ENCODE measurements around the gene LRMDA. TPM values are rescaled to one million over a fixed set of nuclear protein-coding genes. Genes with fewer than 3 reads are reported as not detected.

LRMDA gene
- total and polyA plus RNA-seq, 10 of the 15 experiments (the other 5 are each of a cell fraction or from before 2014, with no cell fraction given) = 0.07 to 0.54 (median 0.29) TPM; not detected in 4

- Histone ChIP-seq H3K9me3 (replicated peaks; ENCODE audit: control insufficient read depth, insufficient read depth, low read length) (no peaks in the 10 kb centered on the region), H4K20me1 (ENCODE audit: control insufficient read depth, insufficient read depth) (no peaks in the 10 kb centered on the region), H3K4me1 (ENCODE audit: control insufficient read depth, insufficient read depth, low read length) (no peaks in the 10 kb centered on the region), H3K4me2 (ENCODE audit: control insufficient read depth, insufficient read depth) (no peak overlapping the region), H3K4me3 (no peak overlapping the region), H3K27me3 (replicated peaks in 1 of 2; ENCODE audit: control insufficient read depth in 2 of 2, insufficient read depth in 2 of 2, low read length in 1 of 2) (no peaks in the 10 kb centered on the region; a peak in 1 of 4 replicates), H3K36me3 (ENCODE audit: control insufficient read depth in 2 of 2, insufficient read depth in 2 of 2, low read length in 1 of 2) (no peaks in the 10 kb centered on the region), H3K27ac (ENCODE audit: control insufficient read depth, insufficient read depth) (no peak overlapping the region), H3K9ac (ENCODE audit: control insufficient read depth, insufficient read depth, low read length) (no peak overlapping the region), H3K79me2 (ENCODE audit: control insufficient read depth, insufficient read depth, low read length) (no peaks in the 10 kb centered on the region), H2AFZ (ENCODE audit: control insufficient read depth, low read depth, low read length) (no peak overlapping the region)
- ATAC-seq (no peak), DNase-seq (ENCODE audit: low read depth, low spot score) (no peak), FAIRE-seq (no peak)
- ChIA-PET POLR2A (interaction anchor here (0.7 to 1.9 kb wide), 3 partner anchors 11 to 59 kb away, joined by 3 to 5 read pairs (median 3); no protein-coding TSS in a partner anchor), RAD21 (ENCODE audit: unreplicated experiment) (interaction anchor here (1.1 to 2.7 kb wide), 7 partner anchors 9 to 144 kb away, joined by 3 to 7 read pairs (median 5); partner anchors contain the start of gene ZNF503), CTCF (interaction anchor here (0.7 to 3.0 kb wide), 5 partner anchors 11 to 103 kb away, joined by 3 to 13 read pairs (median 3); no protein-coding TSS in a partner anchor), SMC1A (ENCODE audit: uncharacterized antibody, unreplicated experiment) (interaction anchor here (0.6 to 4.9 kb wide), 15 partner anchors 9 to 1501 kb away, joined by 3 to 30 read pairs (median 5); partner anchors contain the start of gene ZNF503)
- in situ Hi-C loops (cut with MboI) = no loop called here
- TF ChIP-seq CBX3 (IDR thresholded peaks at IDR 0.05; ENCODE audit: borderline replicate concordance, low read depth) (no peak), ZSCAN29 (IDR thresholded peaks at IDR 0.05) (no peak)
- TF ChIP-seq, protein P1, sequence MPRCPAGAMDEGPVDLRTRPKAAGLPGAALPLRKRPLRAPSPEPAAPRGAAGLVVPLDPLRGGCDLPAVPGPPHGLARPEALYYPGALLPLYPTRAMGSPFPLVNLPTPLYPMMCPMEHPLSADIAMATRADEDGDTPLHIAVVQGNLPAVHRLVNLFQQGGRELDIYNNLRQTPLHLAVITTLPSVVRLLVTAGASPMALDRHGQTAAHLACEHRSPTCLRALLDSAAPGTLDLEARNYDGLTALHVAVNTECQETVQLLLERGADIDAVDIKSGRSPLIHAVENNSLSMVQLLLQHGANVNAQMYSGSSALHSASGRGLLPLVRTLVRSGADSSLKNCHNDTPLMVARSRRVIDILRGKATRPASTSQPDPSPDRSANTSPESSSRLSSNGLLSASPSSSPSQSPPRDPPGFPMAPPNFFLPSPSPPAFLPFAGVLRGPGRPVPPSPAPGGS (IDR thresholded peaks at IDR 0.05; ENCODE audit: borderline replicate concordance, insufficient read depth, low read depth, low read length, poor library complexity, severe bottlenecking) = no peak
- BruUV-seq (replicated peaks) = no TSS peak
- intact Hi-C loops (cut with micrococcal nuclease; ENCODE audit: unreplicated experiment) = no loop called here
Observed at GRCh38 chr10:75546004-75546403, 114.6 kb downstream of the LRMDA start.

Measured in GM12878 (cell line).